Renal cortex interstitium (tissue), 11 donors: Measurements from ENCODE around the gene CPLX1. TPM values are rescaled to one million over a fixed set of nuclear protein-coding genes. Genes with fewer than 3 reads are reported as not detected.
"Not testable (repeated sequence)": the region's sequence is repeated elsewhere in the genome, so short reads cannot be mapped to it uniquely, and the experiment has no call there.

ENCODE experiments used
- DNase-seq, 11 donors: peaks; one replicate each; pipeline ENCODE4 v3.0.0-alpha.2; 2013; ENCODE audit warnings: low read depth in 9 of 11, low spot score in 4 of 11; ENCODE audit errors: extremely low read depth in 1 of 11
- polyA plus RNA-seq, 3 donors: library from polyadenylated mRNA; unstranded; fragments of 120-200 nt; gene quantifications; one replicate each; pipeline ENCODE4 v1.2.1, GENCODE V29; 2013; ENCODE audit not compliant: insufficient read length in 3 of 3

Gene CPLX1
- polyA plus RNA-seq, 3 donors, result 1.2 to 4.0 (median 3.2) TPM

- DNase-seq, result no peak
Measured at GRCh38 chr4:772118-772517, 53.8 kb downstream of the CPLX1 start.

- no peak for DNase-seq
Measured at GRCh38 chr4:771464-771863, 54.5 kb downstream of the CPLX1 start.

GRCh38 chr4:770022-770421, 55.9 kb downstream of the CPLX1 start:
- DNase-seq, result no peak

GRCh38 chr4:769511-769910, 56.4 kb downstream of the CPLX1 start:
- no peak for DNase-seq

- no peak for DNase-seq
Measured at GRCh38 chr4:768995-769394, 56.9 kb downstream of the CPLX1 start.

GRCh38 chr4:768076-768475, 57.9 kb downstream of the CPLX1 start:
- DNase-seq, result no peak

GRCh38 chr4:766559-767283, 59.2 kb downstream of the CPLX1 start:
- no peak for DNase-seq

- DNase-seq, result no peak
Measured at GRCh38 chr4:766152-766515, 59.8 kb downstream of the CPLX1 start.

GRCh38 chr4:764405-765169, 61.3 kb downstream of the CPLX1 start:
- no peak for DNase-seq

GRCh38 chr4:763922-764321, 62.0 kb downstream of the CPLX1 start:
- no peak for DNase-seq

GRCh38 chr4:763191-763810, 62.6 kb downstream of the CPLX1 start:
- no peak for DNase-seq

- DNase-seq, result no peak
Measured at GRCh38 chr4:762211-763190, 63.4 kb downstream of the CPLX1 start.

GRCh38 chr4:761739-762138, 64.2 kb downstream of the CPLX1 start:
- no peak for DNase-seq

- DNase-seq, result no peak
Measured at GRCh38 chr4:761086-761485, 64.8 kb downstream of the CPLX1 start.

GRCh38 chr4:760616-761015, 65.3 kb downstream of the CPLX1 start:
- DNase-seq, result no peak

- not testable (repeated sequence) for DNase-seq
Measured at GRCh38 chr4:759810-760209, 66.1 kb downstream of the CPLX1 start.

GRCh38 chr4:757111-757510, 68.8 kb downstream of the CPLX1 start:
- no peak for DNase-seq

- no peak for DNase-seq
Measured at GRCh38 chr4:754221-755120, 71.5 kb downstream of the CPLX1 start.
